SH-SY5Y (cell line): ENCODE data around the gene FNDC4.

Experiments used
- GATA2 ChIP-seq: IDR thresholded peaks from 2 replicates; pipeline ENCODE4 v1.6.1; 2011; ENCODE audit warnings: mild to moderate bottlenecking, low read depth, low read length
- GATA3 ChIP-seq: IDR thresholded peaks from 2 replicates; pipeline ENCODE4 v1.6.1; 2011; ENCODE audit warnings: low read depth, mild to moderate bottlenecking, low read length, moderate library complexity

The FNDC4 gene

GRCh38 chr2:27494944-27495554 is at the start of gene FNDC4:
Gene FNDC4, minus strand, starts transcription at chr2:27495200. Its CDS starts 521 bp downstream, at chr2:27494679.
- TF ChIP-seq GATA3: no peak
- no peak for TF ChIP-seq GATA2

DNA sequence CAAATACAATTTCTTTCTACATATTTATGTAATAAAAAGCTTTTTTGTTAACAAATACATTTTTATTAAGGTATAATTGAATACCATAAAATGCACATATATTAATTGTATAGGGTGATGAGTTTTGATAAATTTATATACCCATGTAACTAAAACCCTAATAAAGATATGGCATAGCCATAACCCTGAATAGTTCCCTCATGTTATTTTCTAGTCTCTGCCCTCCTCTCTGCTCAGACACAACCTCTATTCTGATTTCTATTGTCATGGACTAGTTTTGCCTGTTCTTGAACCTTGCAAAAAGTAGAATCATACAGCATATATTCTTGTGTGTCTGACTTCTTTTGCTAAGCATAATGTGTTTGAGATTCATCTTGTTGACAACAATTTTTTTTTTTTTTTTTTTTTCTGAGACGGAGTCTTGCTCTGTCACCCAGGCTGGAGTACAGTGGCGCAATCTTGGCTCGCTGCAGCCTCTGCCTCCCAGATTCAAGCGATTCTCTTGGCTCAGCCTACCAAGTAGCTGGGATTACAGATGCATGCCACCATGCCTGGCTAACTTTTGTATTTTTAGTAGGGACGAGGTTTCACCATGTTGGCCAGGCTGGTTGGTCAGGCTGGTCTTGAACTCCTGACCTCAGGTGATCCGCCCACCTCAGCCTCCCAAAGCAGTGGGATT is 49.3 kb upstream of the FNDC4 start:
- TF ChIP-seq GATA2: no peak
- no peak for TF ChIP-seq GATA3

GRCh38 chr2:27537287-27537686 is 42.3 kb upstream of the FNDC4 start:
- TF ChIP-seq GATA3 (no peak), GATA2 (no peak)

DNA sequence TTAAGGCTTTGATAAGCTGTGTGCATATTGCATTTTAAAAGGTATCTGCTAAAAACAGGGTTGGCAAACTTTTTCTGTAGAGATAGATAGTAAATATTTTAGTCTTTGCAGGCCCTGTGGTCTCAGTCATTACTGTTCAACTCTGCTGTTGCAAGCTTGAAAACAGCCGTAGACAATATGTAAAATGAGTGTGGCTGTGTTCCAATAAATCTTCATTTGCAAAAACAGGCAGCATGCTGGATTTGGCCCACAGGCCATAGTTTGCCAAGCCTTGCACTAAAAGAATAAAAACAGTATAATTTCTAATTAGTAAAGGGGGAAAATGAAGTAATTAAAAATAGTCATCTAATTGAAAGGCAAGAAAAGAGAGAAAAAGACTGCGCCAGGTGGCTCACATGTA is 37.0 kb upstream of the FNDC4 start:
- no peak for TF ChIP-seq GATA3
- TF ChIP-seq GATA2: no peak

DNA sequence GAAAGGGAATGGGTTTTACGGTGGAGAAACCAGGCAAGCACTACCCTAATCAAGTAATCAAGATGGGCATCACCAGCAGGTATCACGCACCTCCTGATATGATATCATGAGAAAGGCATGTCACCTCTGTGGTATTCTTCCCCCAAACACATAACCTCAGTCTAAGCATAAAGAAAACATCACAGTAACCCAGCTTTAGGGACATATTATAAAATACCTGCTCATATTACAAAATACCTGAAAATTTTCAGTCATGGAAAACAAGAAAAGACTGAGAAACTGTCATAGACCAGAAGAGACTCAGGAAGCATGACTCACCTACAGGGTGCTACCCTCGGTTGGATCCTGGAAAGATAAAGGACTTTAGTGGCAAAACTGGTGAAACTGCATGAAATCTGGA is 32.2 kb upstream of the FNDC4 start:
- TF ChIP-seq GATA2: no peak
- no peak for TF ChIP-seq GATA3

- TF ChIP-seq GATA2 (no peak), GATA3 (no peak)
Observed at GRCh38 chr2:27522400-27522945, 27.5 kb upstream of the FNDC4 start.

DNA sequence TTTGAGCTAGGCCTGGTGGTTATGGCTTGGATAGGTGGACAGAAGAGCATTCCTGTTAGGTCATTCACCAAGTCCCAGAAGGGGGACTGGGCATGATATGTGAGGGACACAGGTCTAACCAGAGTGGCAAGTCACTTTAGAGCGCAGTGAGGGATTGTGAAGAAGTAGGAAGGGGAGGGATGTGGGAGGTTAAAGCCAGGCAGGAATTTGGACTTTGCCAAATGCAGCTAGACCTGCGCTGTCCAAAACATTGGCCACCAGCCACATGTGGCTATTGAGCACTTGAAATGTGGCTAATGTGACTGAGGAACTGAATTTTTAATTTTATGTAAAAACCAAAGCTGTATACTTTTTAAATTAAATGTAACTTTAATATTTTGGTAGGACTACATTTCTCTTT is 25.3 kb upstream of the FNDC4 start:
- TF ChIP-seq GATA2: no peak
- TF ChIP-seq GATA3: no peak

- TF ChIP-seq GATA2: no peak
- TF ChIP-seq GATA3: no peak
Observed at GRCh38 chr2:27518782-27519113, 23.7 kb upstream of the FNDC4 start.

- no peak for TF ChIP-seq GATA3
- no peak for TF ChIP-seq GATA2
Observed at GRCh38 chr2:27518113-27518781, 23.2 kb upstream of the FNDC4 start.

GRCh38 chr2:27509326-27509725 is 14.3 kb upstream of the FNDC4 start:
- TF ChIP-seq GATA3 (no peak), GATA2 (no peak)

- TF ChIP-seq GATA3 (no peak), GATA2 (no peak)
Observed at GRCh38 chr2:27507293-27507692, 12.3 kb upstream of the FNDC4 start.

GRCh38 chr2:27506587-27506986 is 11.6 kb upstream of the FNDC4 start:
- no peak for TF ChIP-seq GATA2
- no peak for TF ChIP-seq GATA3

GRCh38 chr2:27502142-27502541 is 7.1 kb upstream of the FNDC4 start:
- no peak for TF ChIP-seq GATA2
- TF ChIP-seq GATA3: no peak

DNA sequence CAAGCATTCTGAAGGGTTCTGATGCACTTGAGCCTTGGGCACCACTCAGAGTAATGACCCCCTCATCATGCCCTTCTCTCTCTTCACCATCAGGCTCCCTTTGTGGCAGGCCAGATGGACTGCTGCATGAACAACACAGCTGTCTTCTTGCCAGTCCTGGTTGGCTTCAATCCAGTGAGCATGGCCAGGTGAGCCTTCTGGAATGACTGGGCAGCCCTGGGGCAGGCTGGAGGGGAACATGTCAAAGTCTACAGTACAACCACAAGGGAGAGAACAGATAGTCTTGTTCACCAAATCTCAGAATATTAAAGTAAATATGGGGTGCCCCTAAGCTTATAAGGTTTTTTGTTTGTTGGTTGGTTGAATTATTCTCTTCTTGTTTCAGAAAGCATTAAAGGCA is 6.0 kb upstream of the FNDC4 start:
- TF ChIP-seq GATA2 (no peak), GATA3 (no peak)

- TF ChIP-seq GATA2 (no peak), GATA3 (no peak)
Observed at GRCh38 chr2:27498975-27499374, 4.0 kb upstream of the FNDC4 start.
